Measurements from ENCODE around the gene PDLIM5. TPM values are rescaled to one million over a fixed set of nuclear protein-coding genes. Genes with fewer than 3 reads are reported as not detected.

The PDLIM5 gene
- total RNA-seq, 4 donors from 2014 or later: 90.5 to 148 (median 115) TPM

GRCh38 chr4:94459462-94460161, 7.9 kb downstream of the PDLIM5 start:
- TF ChIP-seq EP300 (IDR thresholded peaks at IDR 0.05) (no peak), CTCF (IDR thresholded peaks at IDR 0.05) (no peak), POLR2AphosphoS5 (IDR thresholded peaks at IDR 0.05) (no peak), POLR2A (IDR thresholded peaks at IDR 0.05) (no peak)
- WGBS: 84% methylated on average over 4 of the region's 4 CpGs
- H3K27me3 ChIP-seq: no peaks in the 10 kb centered on the region
- H3K4me3 ChIP-seq: no peak overlapping the region
- H3K4me1 ChIP-seq: peaks cover 54% of the 10 kb centered on the region
- no peak for DNase-seq (ENCODE audit: low spot score in 2 of 2)
- H3K27ac ChIP-seq: no peak overlapping the region
- H3K9me3 ChIP-seq: no peaks in the 10 kb centered on the region
- peaks cover 6% of the 10 kb centered on the region for H3K36me3 ChIP-seq

- no peak for DNase-seq (ENCODE audit: low spot score in 2 of 2)
- Histone ChIP-seq H3K27me3 (no peaks in the 10 kb centered on the region), H3K27ac (no peak overlapping the region), H3K4me3 (no peak overlapping the region), H3K36me3 (no peaks in the 10 kb centered on the region), H3K9me3 (no peaks in the 10 kb centered on the region), H3K4me1 (peaks cover 40% of the 10 kb centered on the region)
- TF ChIP-seq POLR2AphosphoS5 (IDR thresholded peaks at IDR 0.05) (no peak), CTCF (IDR thresholded peaks at IDR 0.05) (no peak), EP300 (IDR thresholded peaks at IDR 0.05) (no peak), POLR2A (IDR thresholded peaks at IDR 0.05) (no peak)
- WGBS: 97% methylated on average over 2 of the region's 2 CpGs
These were observed 9.8 kb downstream of the PDLIM5 start for GRCh38 chr4:94461506-94461905.

- 50% methylated on average over 1 of the region's 1 CpG for WGBS
- TF ChIP-seq POLR2A (IDR thresholded peaks at IDR 0.05) (no peak), EP300 (IDR thresholded peaks at IDR 0.05) (no peak), CTCF (IDR thresholded peaks at IDR 0.05) (no peak), POLR2AphosphoS5 (IDR thresholded peaks at IDR 0.05) (no peak)
- H3K9me3 ChIP-seq: no peaks in the 10 kb centered on the region
- H3K4me1 ChIP-seq: peaks cover 31% of the 10 kb centered on the region
- H3K27me3 ChIP-seq: no peaks in the 10 kb centered on the region
- no peak for DNase-seq (ENCODE audit: low spot score in 2 of 2)
- no peaks in the 10 kb centered on the region for H3K36me3 ChIP-seq
- H3K4me3 ChIP-seq: no peak overlapping the region
- no peak overlapping the region for H3K27ac ChIP-seq
These were observed 10.8 kb downstream of the PDLIM5 start for GRCh38 chr4:94462572-94462971.

- H3K4me1 ChIP-seq: peaks cover 29% of the 10 kb centered on the region
- DNase-seq (ENCODE audit: low spot score in 2 of 2): no peak
These were observed 12.0 kb downstream of the PDLIM5 start for GRCh38 chr4:94463771-94464170.

More at GRCh38 chr4:94463771-94464170, 12.0 kb downstream of the PDLIM5 start:
- no peaks in the 10 kb centered on the region for H3K36me3 ChIP-seq
- 92% methylated on average over 1 of the region's 1 CpG for WGBS
- no peaks in the 10 kb centered on the region for H3K9me3 ChIP-seq
- TF ChIP-seq POLR2AphosphoS5 (IDR thresholded peaks at IDR 0.05) (no peak), POLR2A (IDR thresholded peaks at IDR 0.05) (no peak), CTCF (IDR thresholded peaks at IDR 0.05) (no peak), EP300 (IDR thresholded peaks at IDR 0.05) (no peak)
- no peaks in the 10 kb centered on the region for H3K27me3 ChIP-seq
- H3K4me3 ChIP-seq: no peak overlapping the region
- no peak overlapping the region for H3K27ac ChIP-seq

Measured in suprapubic skin (tissue), 4 donors.